COLO829 (cell line): ENCODE measurements around the gene FAT3.

Experiments
- DNase-seq: peaks from one replicate; pipeline ENCODE4 v3.0.0; 2012; ENCODE audit warnings: low spot score

FAT3 gene

GRCh38 chr11:92227959-92228935 lies 3.6 kb downstream of the FAT3 start:
- DNase-seq: no peak

- no peak for DNase-seq
These were observed 12.2 kb downstream of the FAT3 start for GRCh38 chr11:92236856-92237255.

- no peak for DNase-seq
These were observed 16.3 kb downstream of the FAT3 start for GRCh38 chr11:92240916-92241315.

GRCh38 chr11:92245700-92246271 lies 21.2 kb downstream of the FAT3 start:
- DNase-seq: no peak

GRCh38 chr11:92246630-92247029 lies 22.0 kb downstream of the FAT3 start:
- DNase-seq: no peak

- no peak for DNase-seq
These were observed 24.6 kb downstream of the FAT3 start for GRCh38 chr11:92249156-92249753.

GRCh38 chr11:92251980-92252379 lies 27.4 kb downstream of the FAT3 start:
- DNase-seq: no peak

GRCh38 chr11:92253421-92253820 lies 28.8 kb downstream of the FAT3 start:
- no peak for DNase-seq

GRCh38 chr11:92253945-92254344 lies 29.3 kb downstream of the FAT3 start:
- DNase-seq: no peak

GRCh38 chr11:92257536-92257935 lies 32.9 kb downstream of the FAT3 start:
- no peak for DNase-seq

- no peak for DNase-seq
These were observed 35.2 kb downstream of the FAT3 start for GRCh38 chr11:92259861-92260260.

GRCh38 chr11:92264350-92264749 lies 39.7 kb downstream of the FAT3 start:
- DNase-seq: no peak

GRCh38 chr11:92266806-92267205 lies 42.2 kb downstream of the FAT3 start:
- DNase-seq: no peak

- no peak for DNase-seq
These were observed 42.7 kb downstream of the FAT3 start for GRCh38 chr11:92267278-92267677.

GRCh38 chr11:92267968-92268367 lies 43.4 kb downstream of the FAT3 start:
- no peak for DNase-seq

- no peak for DNase-seq
These were observed 43.9 kb downstream of the FAT3 start for GRCh38 chr11:92268546-92268945.

GRCh38 chr11:92269021-92269420 lies 44.4 kb downstream of the FAT3 start:
- DNase-seq: no peak

- no peak for DNase-seq
These were observed 45.2 kb downstream of the FAT3 start for GRCh38 chr11:92269841-92270240.

- no peak for DNase-seq
These were observed 48.0 kb downstream of the FAT3 start for GRCh38 chr11:92272651-92273050.
